Heart left ventricle (tissue), 13 donors: ENCODE results near the gene BCAR3.

Experiments
- POLR2A ChIP-seq, 2 donors: fragments of 450-650 bp; IDR thresholded peaks; one replicate each; pipeline ENCODE4 v1.6.1; 2017; ENCODE audit warnings: antibody characterized with exemption in 2 of 2, mild to moderate bottlenecking in 2 of 2, moderate library complexity in 2 of 2
- TF ChIP-seq, protein P1 (sequence below), 12 donors: fragments of 200-600 bp; sonication (generic) in 4 of 12; IDR thresholded peaks; one replicate each; pipeline versions ENCODE4 v1.5.0 to v1.8.0; 2018 to 2022; ENCODE audit warnings: antibody characterized with exemption in 12 of 12, mild to moderate bottlenecking in 5 of 12
- donor health status: ischemic (EF 13 %, LVEDD 7.1; RV severe dilation, severe dysfunction).
- donor health status: DM: no; HTN: yes; CAD: no.
- donor health status: DM: no; HTN: no; CAD: no.
- donor health status: ischemic (EF 25% LVEDD 6.9; RV normal size, moderate dysfunction).
- donor health status: ischemic (EF 25% LVEDD 5.7; RV mildly dilated, moderate dysfunction).
- donor health status: ischemic (EF 35%, LVEDD 5.7; RV mildly dilated, moderate dysfunction).
- donor health status: nonischemic (EF 11% LVEDD 7.7; RV severe dilation, severe dysfunction).
- donor health status: DM: yes; HTN: yes; CAD: no.
- donor health status: PGD.
- donor health status: ischemic (EF 29% LVEDD 5.4; RV normal size, mild dysfunction).
- donor health status: nonischemic (EF 23%, LVEDD 6.1; RV moderate dilation, normal function).

DNA sequence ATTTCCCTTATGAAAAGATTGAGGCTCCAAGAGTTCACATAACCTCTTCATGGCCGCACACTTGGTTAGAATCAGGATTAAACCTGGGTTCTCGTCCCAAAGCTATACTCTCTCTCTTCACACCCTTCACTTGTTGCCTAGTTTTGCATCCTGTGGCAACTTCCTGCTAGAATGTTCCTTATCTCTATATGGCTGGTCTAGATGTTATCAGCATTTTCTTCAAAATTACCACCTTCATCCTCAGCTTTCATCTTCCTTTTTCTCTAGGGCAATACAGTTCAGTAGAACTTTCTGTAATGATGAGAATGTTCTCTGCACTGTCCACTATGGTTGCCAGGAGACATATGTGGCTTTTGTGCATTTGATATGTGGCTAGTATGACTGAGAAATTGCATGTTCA, 31.1 kb upstream of the BCAR3 start:
- TF ChIP-seq, protein P1, sequence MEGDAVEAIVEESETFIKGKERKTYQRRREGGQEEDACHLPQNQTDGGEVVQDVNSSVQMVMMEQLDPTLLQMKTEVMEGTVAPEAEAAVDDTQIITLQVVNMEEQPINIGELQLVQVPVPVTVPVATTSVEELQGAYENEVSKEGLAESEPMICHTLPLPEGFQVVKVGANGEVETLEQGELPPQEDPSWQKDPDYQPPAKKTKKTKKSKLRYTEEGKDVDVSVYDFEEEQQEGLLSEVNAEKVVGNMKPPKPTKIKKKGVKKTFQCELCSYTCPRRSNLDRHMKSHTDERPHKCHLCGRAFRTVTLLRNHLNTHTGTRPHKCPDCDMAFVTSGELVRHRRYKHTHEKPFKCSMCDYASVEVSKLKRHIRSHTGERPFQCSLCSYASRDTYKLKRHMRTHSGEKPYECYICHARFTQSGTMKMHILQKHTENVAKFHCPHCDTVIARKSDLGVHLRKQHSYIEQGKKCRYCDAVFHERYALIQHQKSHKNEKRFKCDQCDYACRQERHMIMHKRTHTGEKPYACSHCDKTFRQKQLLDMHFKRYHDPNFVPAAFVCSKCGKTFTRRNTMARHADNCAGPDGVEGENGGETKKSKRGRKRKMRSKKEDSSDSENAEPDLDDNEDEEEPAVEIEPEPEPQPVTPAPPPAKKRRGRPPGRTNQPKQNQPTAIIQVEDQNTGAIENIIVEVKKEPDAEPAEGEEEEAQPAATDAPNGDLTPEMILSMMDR (IDR thresholded peaks at IDR 0.05) = no peak
- TF ChIP-seq POLR2A (IDR thresholded peaks at IDR 0.05) = no peak
